H1 (cell line): Measurements from ENCODE around the gene ANKRD34B. TPM values are rescaled to one million over a fixed set of nuclear protein-coding genes. Genes with fewer than 3 reads are reported as not detected.

Experiments
- CTCF ChIA-PET: fragments of 300-600 bp; sonication (Branson Sonifier 250); formaldehyde crosslinking; loops from one replicate; lab custom pipeline; 2021; ENCODE audit not compliant: partially characterized antibody; lab: Charles Lee
- POLR2A ChIA-PET: fragments of 300-600 bp; sonication (Branson Sonifier 250); formaldehyde crosslinking; loops from one replicate; lab custom pipeline; 2021; ENCODE audit warnings: inconsistent platforms; ENCODE audit not compliant: partially characterized antibody; lab: Charles Lee
- DNase-seq, 2 experiments: peaks; one replicate each; pipeline versions ENCODE4 v3.0.0 to v3.0.0-alpha.2; 2010 to 2022; ENCODE audit warnings: low spot score in 2 of 2, low read depth in 1 of 2, mixed read lengths in 1 of 2
- FAIRE-seq: peaks from 2 replicates; lab custom pipeline; 2011; peaks lifted over from hg19 to GRCh38; lab: Jason Lieb, UNC
- H2AFZ ChIP-seq: 2 replicates; pipeline ENCODE4 v1.8.1; 2012; ENCODE audit warnings: low read length, inconsistent platforms
- H2AK5ac ChIP-seq: 2 replicates; pipeline ENCODE4 v1.6.1; 2013; ENCODE audit warnings: low read depth, low read length
- H2BK120ac ChIP-seq: replicated peaks from 2 replicates; pipeline ENCODE3; 2013; ENCODE audit warnings: low read depth, low read length, inconsistent platforms
- H2BK12ac ChIP-seq: 2 replicates; pipeline ENCODE4 v1.6.1; 2013; ENCODE audit warnings: low read depth, low read length
- H2BK15ac ChIP-seq: 2 replicates; pipeline ENCODE4 v1.6.1; 2013; ENCODE audit warnings: low read length
- H2BK20ac ChIP-seq: 2 replicates; pipeline ENCODE4 v1.6.1; 2013; ENCODE audit warnings: low read length
- H2BK5ac ChIP-seq: 2 replicates; pipeline ENCODE4 v1.6.1; 2013; ENCODE audit warnings: low read depth, low read length
- H3K14ac ChIP-seq: 2 replicates; pipeline ENCODE4 v1.6.1; 2013; ENCODE audit warnings: inconsistent platforms; ENCODE audit not compliant: insufficient read length
- H3K18ac ChIP-seq: 2 replicates; pipeline ENCODE4 v1.6.1; 2013; ENCODE audit warnings: low read length; ENCODE audit errors: extremely low read depth
- H3K23ac ChIP-seq: 2 replicates; pipeline ENCODE4 v1.6.1; 2013; ENCODE audit warnings: inconsistent platforms; ENCODE audit not compliant: insufficient read length
- H3K23me2 ChIP-seq: 2 replicates; pipeline ENCODE4 v1.6.1; 2013; ENCODE audit warnings: low read depth, low read length
- H3K27ac ChIP-seq: 2 replicates; pipeline ENCODE4 v1.6.1; 2011; ENCODE audit warnings: low read depth, low read length, inconsistent platforms
- H3K27me3 ChIP-seq, 4 experiments: replicated peaks in 1 of 4; 1 replicate in 1 of 4; 2 replicates in 3 of 4; pipeline versions ENCODE4 v1.6.1 to v1.8.1; 2011 to 2013; ENCODE audit warnings: low read length in 3 of 4, mild to moderate bottlenecking in 3 of 4, inconsistent platforms in 2 of 4, mixed read lengths in 2 of 4, moderate library complexity in 1 of 4; ENCODE audit not compliant: control insufficient read depth in 3 of 4, insufficient read depth in 3 of 4; ENCODE audit errors: extremely low read depth in 1 of 4
- H3K36me3 ChIP-seq, 4 experiments: 2 replicates each; pipeline versions ENCODE4 v1.6.1 to v1.8.1; 2011 to 2013; ENCODE audit warnings: mild to moderate bottlenecking in 4 of 4, low read length in 3 of 4, moderate library complexity in 2 of 4, control low read depth in 1 of 4, inconsistent platforms in 1 of 4; ENCODE audit not compliant: insufficient read depth in 4 of 4, control insufficient read depth in 2 of 4
- H3K4ac ChIP-seq: replicated peaks from 2 replicates; pipeline ENCODE3; 2013; ENCODE audit warnings: low read length, low read depth, mixed read lengths, inconsistent platforms; ENCODE audit not compliant: insufficient read length
- H3K4me1 ChIP-seq, 4 experiments: replicated peaks in 1 of 4; 1 replicate in 1 of 4; 2 replicates in 3 of 4; pipeline versions ENCODE4 v1.6.1 to v1.8.1; 2011 to 2013; ENCODE audit warnings: low read length in 3 of 4, inconsistent platforms in 2 of 4, mixed read lengths in 1 of 4; ENCODE audit not compliant: insufficient read depth in 4 of 4, control insufficient read depth in 3 of 4
- H3K4me2 ChIP-seq, 2 experiments: 2 replicates each; pipeline versions ENCODE4 v1.6.1 to v1.8.1; 2011 to 2013; ENCODE audit warnings: low read depth in 2 of 2, low read length in 2 of 2, control low read depth in 1 of 2, inconsistent platforms in 1 of 2, mild to moderate bottlenecking in 1 of 2; ENCODE audit not compliant: insufficient read depth in 1 of 2
- H3K4me3 ChIP-seq, 4 experiments: fragments of 200-600, 300-600 bp in 1 of 4; sonication (generic), shearing (Covaris generic), sonication (Bioruptor Twin) in 1 of 4; 2 replicates each; pipeline versions ENCODE4 v1.5.1 to v1.8.1; 2011 to 2016; ENCODE audit warnings: low read length in 4 of 4, low read depth in 3 of 4, control low read depth in 2 of 4, inconsistent platforms in 2 of 4, mild to moderate bottlenecking in 2 of 4, mixed read lengths in 1 of 4, moderate library complexity in 1 of 4; ENCODE audit not compliant: insufficient read depth in 2 of 4; ENCODE audit errors: extremely low read depth in 1 of 4
- H3K56ac ChIP-seq: replicated peaks from 2 replicates; pipeline ENCODE3; 2013; ENCODE audit warnings: low read depth, mild to moderate bottlenecking, mixed read lengths, low read length, inconsistent platforms; ENCODE audit not compliant: insufficient read length
- H3K79me1 ChIP-seq: 2 replicates; pipeline ENCODE4 v1.6.1; 2013; ENCODE audit warnings: low read depth, low read length, control low read depth
- H3K79me2 ChIP-seq, 2 experiments: 2 replicates each; pipeline versions ENCODE4 v1.6.1 to v1.8.1; 2012 to 2013; ENCODE audit warnings: low read length in 2 of 2, mild to moderate bottlenecking in 2 of 2, inconsistent platforms in 1 of 2; ENCODE audit not compliant: insufficient read depth in 2 of 2, control insufficient read depth in 1 of 2
- H3K9ac ChIP-seq, 4 experiments: replicated peaks in 1 of 4; 1 replicate in 1 of 4; 2 replicates in 3 of 4; pipeline versions ENCODE4 v1.6.1 to v1.8.1; 2011 to 2013; ENCODE audit warnings: low read depth in 3 of 4, low read length in 3 of 4, control low read depth in 2 of 4, mild to moderate bottlenecking in 2 of 4, moderate library complexity in 2 of 4, inconsistent platforms in 1 of 4; ENCODE audit errors: extremely low read depth in 1 of 4
- H3K9me3 ChIP-seq, 2 experiments: 2 replicates each; pipeline versions ENCODE4 v1.6.1 to v1.8.1; 2012 to 2013; ENCODE audit warnings: mild to moderate bottlenecking in 2 of 2, moderate library complexity in 2 of 2, control low read depth in 1 of 2, inconsistent platforms in 1 of 2, low read depth in 1 of 2, low read length in 1 of 2, mixed read lengths in 1 of 2; ENCODE audit not compliant: insufficient read depth in 2 of 2
- H4K20me1 ChIP-seq, 2 experiments: replicated peaks in 1 of 2; 2 replicates each; pipeline versions ENCODE3 to v1.8.1; 2011 to 2013; ENCODE audit warnings: inconsistent platforms in 2 of 2, low read length in 2 of 2, mild to moderate bottlenecking in 1 of 2; ENCODE audit not compliant: insufficient read depth in 2 of 2, control insufficient read depth in 1 of 2
- H4K5ac ChIP-seq: 2 replicates; pipeline ENCODE4 v1.6.1; 2013; ENCODE audit warnings: low read length, low read depth, mixed read lengths, inconsistent platforms; ENCODE audit not compliant: insufficient read length
- H4K8ac ChIP-seq: 2 replicates; pipeline ENCODE4 v1.8.0; 2013; ENCODE audit warnings: mild to moderate bottlenecking, moderate library complexity, low read length, inconsistent platforms; ENCODE audit not compliant: insufficient read depth; ENCODE audit errors: extremely low read depth
- H4K91ac ChIP-seq: replicated peaks from 2 replicates; pipeline ENCODE3; 2013; ENCODE audit warnings: low read length, mixed read lengths, inconsistent platforms; ENCODE audit not compliant: insufficient read length
- CHD1 ChIP-seq: IDR thresholded peaks from 2 replicates; pipeline ENCODE4 v1.6.1; 2012; ENCODE audit warnings: low read depth, low read length, improper control_type of control experiment
- POLR2AphosphoS5 ChIP-seq: IDR thresholded peaks from 2 replicates; pipeline ENCODE4 v1.6.1; 2011; ENCODE audit warnings: low read depth, low read length
- SP1 ChIP-seq: IDR thresholded peaks from 2 replicates; pipeline ENCODE4 v1.6.1; 2011; ENCODE audit warnings: low read depth, low read length
- USF2 ChIP-seq: IDR thresholded peaks from 2 replicates; pipeline ENCODE4 v1.6.1; 2011; ENCODE audit warnings: low read length, improper control_type of control experiment
- WGBS, 2 experiments: shearing (Covaris generic) in 1 of 2; methylation state at CpG; one replicate each; pipeline versions ENCODE4 v1.1.6 to v1.1.7; 2013 to 2015; ENCODE audit warnings: low lambda C conversion rate in 2 of 2, mixed read lengths in 2 of 2, inconsistent platforms in 1 of 2, low coverage in 1 of 2, missing lambda C conversion rate in 1 of 2; ENCODE audit not compliant: insufficient replicate concordance in 2 of 2, insufficient coverage in 1 of 2, insufficient read length in 1 of 2; ENCODE audit errors: extremely low coverage in 1 of 2, missing lambda C conversion rate in 1 of 2; 5-methylcytosine and 5-hydroxymethylcytosine counted together
- polyA plus RNA-seq, 7 experiments: library from polyadenylated mRNA; depleted of rRNA in 3 of 7; stranded (reverse) in 5 of 7; unstranded in 2 of 7; fragments of >200 nt in 5 of 7; fragments of 200-250 nt in 2 of 7; gene quantifications; 1 replicate in 5 of 7; 2 replicates in 1 of 7; 4 replicates in 1 of 7; pipeline versions ENCODE4 v1.2.1 to v1.2.3, GENCODE V29; 2011 to 2013; ENCODE audit warnings: missing spikeins in 2 of 7, mixed read lengths in 2 of 7
- total RNA-seq: library from RNA; stranded (reverse); fragmentation: NEBNext Ultra II Directional; extraction: Animal tissue kit (Norgen Biotek cat#: 25700); gene quantifications from 2 replicates; pipeline ENCODE4 v1.2.1, GENCODE V29; 2021

ANKRD34B gene
- total and polyA plus RNA-seq, 2 of the 8 experiments (the other 6 are each of a cell fraction or from before 2014, with no cell fraction given): 1.5 to 6.3 TPM

- ChIA-PET POLR2A (interaction anchor here (2.6 kb wide), 1 partner anchor 10 kb away, joined by 6 read pairs; no protein-coding TSS in a partner anchor), CTCF (no interaction called here)
- no peaks in the 10 kb centered on the region for H3K4me1 ChIP-seq
- H3K27ac ChIP-seq: no peak overlapping the region
- H2BK15ac ChIP-seq: no peak overlapping the region
- no peaks in the 10 kb centered on the region for H3K27me3 ChIP-seq
- H2AK5ac ChIP-seq: no peak overlapping the region
- H3K4me2 ChIP-seq: no peak overlapping the region
- no peak overlapping the region for H3K4ac ChIP-seq
- no peak overlapping the region for H3K14ac ChIP-seq
- H3K56ac ChIP-seq: no peak overlapping the region
- H4K91ac ChIP-seq: no peak overlapping the region
- no peak overlapping the region for H4K8ac ChIP-seq
- H3K9ac ChIP-seq: no peak overlapping the region
- H2BK20ac ChIP-seq: no peak overlapping the region
- H3K4me3 ChIP-seq: no peak overlapping the region
- no peak overlapping the region for H3K18ac ChIP-seq
- H3K36me3 ChIP-seq: no peaks in the 10 kb centered on the region
- no peak overlapping the region for H3K23ac ChIP-seq
- H2BK5ac ChIP-seq: no peak overlapping the region
- 100% methylated on average over 1 of the region's 1 CpG; no CpG with 5 or more reads in 1 of the 2 experiments for WGBS, 2 experiments
- H2BK12ac ChIP-seq: no peak overlapping the region
- no peak overlapping the region for H4K5ac ChIP-seq
- H2AFZ ChIP-seq: no peak overlapping the region
- H4K20me1 ChIP-seq: no peaks in the 10 kb centered on the region
- H3K9me3 ChIP-seq: peaks cover 0 to 3% of the 10 kb centered on the region in 2 experiments; a peak in 1 of 4 replicates
- H3K23me2 ChIP-seq: no peaks in the 10 kb centered on the region
- no peak overlapping the region for H2BK120ac ChIP-seq
- H3K79me1 ChIP-seq: no peaks in the 10 kb centered on the region
- DNase-seq (no peak), FAIRE-seq (no peak)
- no peaks in the 10 kb centered on the region for H3K79me2 ChIP-seq
- TF ChIP-seq SP1 (no peak), USF2 (no peak), POLR2AphosphoS5 (no peak), CHD1 (no peak)
Measured at GRCh38 chr5:80608731-80609130, 38.7 kb upstream of the ANKRD34B start.
